ENCODE data around the gene PTPRF.

Gene PTPRF

DNA sequence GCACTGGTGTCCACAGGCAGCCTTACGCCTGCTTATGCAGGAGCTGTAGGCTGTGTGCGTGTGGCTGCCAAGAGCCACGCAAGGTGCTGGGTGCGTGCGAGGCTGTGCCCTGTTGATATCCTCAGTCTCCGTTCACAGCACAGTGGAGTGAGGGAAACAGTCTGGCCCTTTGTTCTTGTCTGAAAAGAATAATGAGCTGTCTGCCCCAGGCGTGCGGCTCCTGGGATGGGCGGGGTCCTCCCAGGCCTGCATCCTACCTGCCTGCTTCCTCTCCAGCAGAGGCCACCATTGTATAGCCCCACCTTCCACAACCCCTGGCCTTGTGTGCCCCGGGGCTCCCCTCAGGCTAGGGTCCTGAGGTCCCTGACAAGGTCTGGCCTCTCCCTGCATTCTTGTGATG lies 72.3 kb downstream of the PTPRF start:
- DNase-seq = peak in 1 of 58 donors; percentile 20

DNA sequence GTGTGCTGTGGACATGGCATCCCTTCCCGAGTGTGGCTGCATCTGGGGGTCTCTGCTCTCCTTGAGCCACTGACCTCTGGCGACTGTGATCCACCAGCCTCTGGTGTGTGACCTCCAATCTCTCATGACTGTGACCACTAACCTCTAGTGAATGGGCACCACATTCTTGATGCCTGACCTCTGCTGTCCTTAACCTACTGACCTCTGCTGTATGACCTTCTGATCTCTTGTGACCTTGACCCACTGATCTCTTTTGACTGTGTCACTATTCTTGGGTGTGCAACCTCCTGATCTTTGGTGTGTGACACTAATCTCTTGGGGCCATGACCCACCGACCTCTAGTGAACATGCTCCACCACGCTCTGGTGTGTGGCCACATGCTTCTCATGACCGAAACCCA lies 73.5 kb downstream of the PTPRF start:
- DNase-seq = no peak

GRCh38 chr1:43605157-43605556 lies 74.5 kb downstream of the PTPRF start:
- DNase-seq = no peak

DNA sequence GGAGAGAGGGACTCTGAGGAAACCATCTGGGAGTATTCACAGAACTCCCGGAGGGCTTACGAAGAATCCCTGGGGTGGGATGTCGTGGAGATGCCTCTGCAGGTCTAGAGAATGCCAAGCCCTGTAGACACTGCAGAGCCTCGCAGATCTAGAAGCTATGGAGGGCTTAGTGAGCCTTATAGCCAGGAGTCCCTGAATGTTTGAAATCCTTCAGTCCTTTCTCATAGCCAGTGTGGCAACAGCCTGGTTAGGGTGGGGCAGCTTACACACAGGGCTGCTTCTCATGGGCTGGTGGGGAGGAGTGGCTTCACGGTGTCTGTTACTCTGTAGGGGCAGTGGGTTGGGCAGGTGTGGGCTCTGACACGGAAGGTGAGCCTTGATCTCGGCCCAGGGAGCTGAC lies 75.1 kb downstream of the PTPRF start:
- DNase-seq = no peak

- no peak for DNase-seq
These were observed 75.9 kb downstream of the PTPRF start for GRCh38 chr1:43606624-43607023.

GRCh38 chr1:43608827-43609226 lies 78.1 kb downstream of the PTPRF start:
- DNase-seq = no peak

DNA sequence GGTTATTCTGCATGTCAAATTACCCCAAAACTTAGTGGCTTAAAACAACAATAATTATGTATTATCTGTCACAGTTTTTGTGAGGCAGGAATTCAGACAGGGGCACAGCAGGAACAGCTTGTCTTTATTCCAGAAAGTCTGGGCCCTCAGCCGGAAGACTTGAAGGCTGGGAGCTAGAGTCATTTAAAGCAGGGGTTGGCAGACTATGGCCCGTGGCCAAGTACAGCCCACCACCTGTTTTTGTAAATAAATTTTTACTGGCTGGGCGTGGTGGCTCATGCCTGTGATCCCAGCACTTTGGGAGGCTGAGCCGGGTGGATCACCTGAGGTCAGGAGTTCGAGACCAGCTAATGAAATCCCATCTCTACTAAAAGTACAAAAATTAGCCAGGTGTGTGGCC lies 79.7 kb downstream of the PTPRF start:
- DNase-seq = no peak

- DNase-seq = no peak
These were observed 81.3 kb downstream of the PTPRF start for GRCh38 chr1:43611950-43612349.

DNA sequence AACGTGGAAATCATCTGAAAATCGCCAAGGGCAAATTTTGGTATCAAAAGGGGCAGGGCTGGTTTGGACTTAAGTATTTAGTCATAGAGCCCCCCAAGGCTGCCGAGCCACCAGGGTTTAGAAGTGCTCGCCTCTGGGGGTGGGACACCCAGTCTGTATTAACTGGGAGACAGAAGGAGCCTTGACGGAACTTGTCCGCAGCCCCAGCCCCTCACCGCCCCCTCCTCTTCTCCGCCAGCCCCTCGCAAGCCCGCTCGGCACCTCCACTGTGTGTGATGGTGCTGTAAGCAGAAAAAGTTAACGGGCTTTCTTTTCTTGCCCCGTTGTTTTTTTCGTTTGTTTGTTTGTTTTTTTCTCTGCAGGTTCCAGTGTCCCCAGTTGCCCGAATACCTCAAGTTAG lies 81.7 kb downstream of the PTPRF start:
- DNase-seq = no peak

GRCh38 chr1:43613075-43613942 lies 82.6 kb downstream of the PTPRF start:
- DNase-seq = no peak

DNA sequence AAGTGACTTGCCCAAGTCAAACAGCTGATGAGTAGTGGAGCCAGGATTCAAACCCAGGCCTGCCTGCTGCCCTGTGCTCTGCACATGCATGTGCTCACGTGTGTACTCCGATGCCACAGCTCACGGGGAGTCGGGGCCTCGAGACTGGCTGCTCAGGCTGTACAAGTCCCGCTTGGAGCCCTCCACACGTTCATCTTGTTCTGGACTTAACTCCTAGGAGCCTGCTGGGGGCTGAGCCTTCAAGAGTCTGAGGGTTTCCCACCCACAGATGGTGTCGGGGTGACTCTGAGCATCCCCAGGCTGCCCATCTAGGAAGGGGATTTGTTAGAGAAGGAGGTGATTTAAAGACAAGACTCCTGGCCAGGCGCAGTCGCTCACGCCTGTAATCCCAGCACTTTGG lies 83.5 kb downstream of the PTPRF start:
- DNase-seq = no peak

DNA sequence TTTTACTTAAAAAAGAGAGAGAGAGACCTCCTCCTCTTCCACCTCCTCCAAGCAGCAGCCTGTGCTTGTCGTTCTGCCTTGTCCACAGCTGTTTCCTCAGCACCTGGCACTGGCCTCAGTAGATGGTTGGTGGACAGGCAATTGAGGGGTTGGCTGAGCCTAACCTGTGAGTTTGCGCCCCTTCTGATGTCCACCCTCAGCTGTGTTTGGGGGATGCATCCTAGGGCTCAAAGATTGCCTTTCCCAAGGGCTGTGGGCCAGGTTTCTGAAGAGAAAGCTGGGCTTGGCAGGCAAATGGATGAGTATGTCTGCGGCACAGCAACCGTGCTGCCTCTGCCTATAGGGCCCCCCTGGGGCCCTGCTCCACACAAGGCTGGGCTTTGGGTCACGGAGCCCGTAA lies 84.2 kb downstream of the PTPRF start:
- no peak for DNase-seq

- DNase-seq = no peak
These were observed 85.7 kb downstream of the PTPRF start for GRCh38 chr1:43616383-43616782.

DNA sequence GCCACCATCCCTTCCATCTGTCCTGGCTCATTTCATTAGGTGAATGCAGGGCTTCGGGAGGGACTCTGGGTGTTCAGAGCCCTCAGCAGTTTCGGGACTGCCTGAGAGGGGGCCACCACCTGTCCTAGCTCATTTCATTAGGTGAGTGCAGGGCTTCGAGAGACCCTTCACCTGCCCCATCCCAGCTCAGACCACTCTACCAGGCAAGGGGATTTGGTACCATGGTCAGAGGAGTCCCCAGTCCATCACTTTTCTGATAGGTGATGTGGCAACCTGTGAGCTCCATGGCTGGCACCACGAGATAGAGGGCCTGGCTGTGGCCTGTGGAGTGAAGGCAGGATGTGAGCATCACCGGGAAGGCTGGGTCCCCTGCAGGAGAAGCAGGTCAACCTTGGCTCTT lies 86.3 kb downstream of the PTPRF start:
- DNase-seq = no peak

- DNase-seq = no peak
These were observed 87.0 kb downstream of the PTPRF start for GRCh38 chr1:43617668-43618067.

GRCh38 chr1:43618521-43619313 lies 88.0 kb downstream of the PTPRF start:
- no peak for DNase-seq

DNA sequence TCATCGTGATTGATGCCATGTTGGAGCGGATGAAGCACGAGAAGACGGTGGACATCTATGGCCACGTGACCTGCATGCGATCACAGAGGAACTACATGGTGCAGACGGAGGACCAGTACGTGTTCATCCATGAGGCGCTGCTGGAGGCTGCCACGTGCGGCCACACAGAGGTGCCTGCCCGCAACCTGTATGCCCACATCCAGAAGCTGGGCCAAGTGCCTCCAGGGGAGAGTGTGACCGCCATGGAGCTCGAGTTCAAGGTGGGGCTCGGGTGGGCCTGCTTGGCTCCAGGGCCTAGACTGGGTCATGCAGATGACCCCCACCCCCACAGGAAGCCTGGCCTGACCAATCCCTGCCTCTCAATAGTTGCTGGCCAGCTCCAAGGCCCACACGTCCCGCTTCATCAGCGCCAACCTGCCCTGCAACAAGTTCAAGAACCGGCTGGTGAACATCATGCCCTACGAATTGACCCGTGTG lies 88.7 kb downstream of the PTPRF start:
- no peak for DNase-seq

- no peak for DNase-seq
These were observed 89.6 kb downstream of the PTPRF start for GRCh38 chr1:43619996-43620920.

GRCh38 chr1:43620956-43621355 lies 90.3 kb downstream of the PTPRF start:
- no peak for DNase-seq

GRCh38 chr1:43621386-43621785 lies 90.7 kb downstream of the PTPRF start:
- DNase-seq = no peak

DNA sequence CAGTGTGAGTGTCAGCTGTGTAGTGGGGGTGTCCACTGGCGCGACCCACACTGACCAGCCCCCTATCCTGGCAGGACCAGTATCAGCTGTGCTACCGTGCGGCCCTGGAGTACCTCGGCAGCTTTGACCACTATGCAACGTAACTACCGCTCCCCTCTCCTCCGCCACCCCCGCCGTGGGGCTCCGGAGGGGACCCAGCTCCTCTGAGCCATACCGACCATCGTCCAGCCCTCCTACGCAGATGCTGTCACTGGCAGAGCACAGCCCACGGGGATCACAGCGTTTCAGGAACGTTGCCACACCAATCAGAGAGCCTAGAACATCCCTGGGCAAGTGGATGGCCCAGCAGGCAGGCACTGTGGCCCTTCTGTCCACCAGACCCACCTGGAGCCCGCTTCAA lies 91.2 kb downstream of the PTPRF start:
- peak in 4 of 58 donors; percentile 11 to 51 (median 18) for DNase-seq

All from anterior cingulate cortex (tissue), 58 donors.